H1 (cell line): ENCODE data around the gene GOLGA6B. TPM values are rescaled to one million over a fixed set of nuclear protein-coding genes. Genes with fewer than 3 reads are reported as not detected.

ENCODE experiments used
- CTCF ChIA-PET: fragments of 300-600 bp; sonication (Branson Sonifier 250); formaldehyde crosslinking; loops from one replicate; lab custom pipeline; 2021; ENCODE audit not compliant: partially characterized antibody; lab: Charles Lee
- POLR2A ChIA-PET: fragments of 300-600 bp; sonication (Branson Sonifier 250); formaldehyde crosslinking; loops from one replicate; lab custom pipeline; 2021; ENCODE audit warnings: inconsistent platforms; ENCODE audit not compliant: partially characterized antibody; lab: Charles Lee
- DNase-seq, 2 experiments: peaks; one replicate each; pipeline versions ENCODE4 v3.0.0 to v3.0.0-alpha.2; 2010 to 2022; ENCODE audit warnings: low spot score in 2 of 2, low read depth in 1 of 2, mixed read lengths in 1 of 2
- FAIRE-seq: peaks from 2 replicates; lab custom pipeline; 2011; peaks lifted over from hg19 to GRCh38; lab: Jason Lieb, UNC
- H2AFZ ChIP-seq: 2 replicates; pipeline ENCODE4 v1.8.1; 2012; ENCODE audit warnings: low read length, inconsistent platforms
- H2AK5ac ChIP-seq: 2 replicates; pipeline ENCODE4 v1.6.1; 2013; ENCODE audit warnings: low read depth, low read length
- H2BK120ac ChIP-seq: replicated peaks from 2 replicates; pipeline ENCODE3; 2013; ENCODE audit warnings: low read depth, low read length, inconsistent platforms
- H2BK12ac ChIP-seq: 2 replicates; pipeline ENCODE4 v1.6.1; 2013; ENCODE audit warnings: low read depth, low read length
- H2BK15ac ChIP-seq: 2 replicates; pipeline ENCODE4 v1.6.1; 2013; ENCODE audit warnings: low read length
- H2BK20ac ChIP-seq: 2 replicates; pipeline ENCODE4 v1.6.1; 2013; ENCODE audit warnings: low read length
- H2BK5ac ChIP-seq: 2 replicates; pipeline ENCODE4 v1.6.1; 2013; ENCODE audit warnings: low read depth, low read length
- H3K14ac ChIP-seq: 2 replicates; pipeline ENCODE4 v1.6.1; 2013; ENCODE audit warnings: inconsistent platforms; ENCODE audit not compliant: insufficient read length
- H3K18ac ChIP-seq: 2 replicates; pipeline ENCODE4 v1.6.1; 2013; ENCODE audit warnings: low read length; ENCODE audit errors: extremely low read depth
- H3K23ac ChIP-seq: 2 replicates; pipeline ENCODE4 v1.6.1; 2013; ENCODE audit warnings: inconsistent platforms; ENCODE audit not compliant: insufficient read length
- H3K23me2 ChIP-seq: 2 replicates; pipeline ENCODE4 v1.6.1; 2013; ENCODE audit warnings: low read depth, low read length
- H3K27ac ChIP-seq: 2 replicates; pipeline ENCODE4 v1.6.1; 2011; ENCODE audit warnings: low read depth, low read length, inconsistent platforms
- H3K27me3 ChIP-seq, 4 experiments: replicated peaks in 1 of 4; 1 replicate in 1 of 4; 2 replicates in 3 of 4; pipeline versions ENCODE4 v1.6.1 to v1.8.1; 2011 to 2013; ENCODE audit warnings: low read length in 3 of 4, mild to moderate bottlenecking in 3 of 4, inconsistent platforms in 2 of 4, mixed read lengths in 2 of 4, moderate library complexity in 1 of 4; ENCODE audit not compliant: control insufficient read depth in 3 of 4, insufficient read depth in 3 of 4; ENCODE audit errors: extremely low read depth in 1 of 4
- H3K36me3 ChIP-seq, 4 experiments: 2 replicates each; pipeline versions ENCODE4 v1.6.1 to v1.8.1; 2011 to 2013; ENCODE audit warnings: mild to moderate bottlenecking in 4 of 4, low read length in 3 of 4, moderate library complexity in 2 of 4, control low read depth in 1 of 4, inconsistent platforms in 1 of 4; ENCODE audit not compliant: insufficient read depth in 4 of 4, control insufficient read depth in 2 of 4
- H3K4ac ChIP-seq: replicated peaks from 2 replicates; pipeline ENCODE3; 2013; ENCODE audit warnings: low read length, low read depth, mixed read lengths, inconsistent platforms; ENCODE audit not compliant: insufficient read length
- H3K4me1 ChIP-seq, 4 experiments: replicated peaks in 1 of 4; 1 replicate in 1 of 4; 2 replicates in 3 of 4; pipeline versions ENCODE4 v1.6.1 to v1.8.1; 2011 to 2013; ENCODE audit warnings: low read length in 3 of 4, inconsistent platforms in 2 of 4, mixed read lengths in 1 of 4; ENCODE audit not compliant: insufficient read depth in 4 of 4, control insufficient read depth in 3 of 4
- H3K4me2 ChIP-seq, 2 experiments: 2 replicates each; pipeline versions ENCODE4 v1.6.1 to v1.8.1; 2011 to 2013; ENCODE audit warnings: low read depth in 2 of 2, low read length in 2 of 2, control low read depth in 1 of 2, inconsistent platforms in 1 of 2, mild to moderate bottlenecking in 1 of 2; ENCODE audit not compliant: insufficient read depth in 1 of 2
- H3K4me3 ChIP-seq, 4 experiments: fragments of 200-600, 300-600 bp in 1 of 4; sonication (generic), shearing (Covaris generic), sonication (Bioruptor Twin) in 1 of 4; 2 replicates each; pipeline versions ENCODE4 v1.5.1 to v1.8.1; 2011 to 2016; ENCODE audit warnings: low read length in 4 of 4, low read depth in 3 of 4, control low read depth in 2 of 4, inconsistent platforms in 2 of 4, mild to moderate bottlenecking in 2 of 4, mixed read lengths in 1 of 4, moderate library complexity in 1 of 4; ENCODE audit not compliant: insufficient read depth in 2 of 4; ENCODE audit errors: extremely low read depth in 1 of 4
- H3K56ac ChIP-seq: replicated peaks from 2 replicates; pipeline ENCODE3; 2013; ENCODE audit warnings: low read depth, mild to moderate bottlenecking, mixed read lengths, low read length, inconsistent platforms; ENCODE audit not compliant: insufficient read length
- H3K79me1 ChIP-seq: 2 replicates; pipeline ENCODE4 v1.6.1; 2013; ENCODE audit warnings: low read depth, low read length, control low read depth
- H3K79me2 ChIP-seq, 2 experiments: 2 replicates each; pipeline versions ENCODE4 v1.6.1 to v1.8.1; 2012 to 2013; ENCODE audit warnings: low read length in 2 of 2, mild to moderate bottlenecking in 2 of 2, inconsistent platforms in 1 of 2; ENCODE audit not compliant: insufficient read depth in 2 of 2, control insufficient read depth in 1 of 2
- H3K9ac ChIP-seq, 4 experiments: replicated peaks in 1 of 4; 1 replicate in 1 of 4; 2 replicates in 3 of 4; pipeline versions ENCODE4 v1.6.1 to v1.8.1; 2011 to 2013; ENCODE audit warnings: low read depth in 3 of 4, low read length in 3 of 4, control low read depth in 2 of 4, mild to moderate bottlenecking in 2 of 4, moderate library complexity in 2 of 4, inconsistent platforms in 1 of 4; ENCODE audit errors: extremely low read depth in 1 of 4
- H3K9me3 ChIP-seq, 2 experiments: 2 replicates each; pipeline versions ENCODE4 v1.6.1 to v1.8.1; 2012 to 2013; ENCODE audit warnings: mild to moderate bottlenecking in 2 of 2, moderate library complexity in 2 of 2, control low read depth in 1 of 2, inconsistent platforms in 1 of 2, low read depth in 1 of 2, low read length in 1 of 2, mixed read lengths in 1 of 2; ENCODE audit not compliant: insufficient read depth in 2 of 2
- H4K20me1 ChIP-seq, 2 experiments: replicated peaks in 1 of 2; 2 replicates each; pipeline versions ENCODE3 to v1.8.1; 2011 to 2013; ENCODE audit warnings: inconsistent platforms in 2 of 2, low read length in 2 of 2, mild to moderate bottlenecking in 1 of 2; ENCODE audit not compliant: insufficient read depth in 2 of 2, control insufficient read depth in 1 of 2
- H4K5ac ChIP-seq: 2 replicates; pipeline ENCODE4 v1.6.1; 2013; ENCODE audit warnings: low read length, low read depth, mixed read lengths, inconsistent platforms; ENCODE audit not compliant: insufficient read length
- H4K8ac ChIP-seq: 2 replicates; pipeline ENCODE4 v1.8.0; 2013; ENCODE audit warnings: mild to moderate bottlenecking, moderate library complexity, low read length, inconsistent platforms; ENCODE audit not compliant: insufficient read depth; ENCODE audit errors: extremely low read depth
- H4K91ac ChIP-seq: replicated peaks from 2 replicates; pipeline ENCODE3; 2013; ENCODE audit warnings: low read length, mixed read lengths, inconsistent platforms; ENCODE audit not compliant: insufficient read length
- BCL11A ChIP-seq, 2 experiments: IDR thresholded peaks; one replicate each; pipeline ENCODE4 v1.6.1; 2011; ENCODE audit warnings: low read depth in 2 of 2, low read length in 2 of 2, mild to moderate bottlenecking in 2 of 2
- GTF2F1 ChIP-seq: IDR thresholded peaks from 2 replicates; pipeline ENCODE4 v1.6.1; 2012; ENCODE audit warnings: low read depth, low read length, improper control_type of control experiment, borderline replicate concordance
- HDAC2 ChIP-seq, 2 experiments: fragments of 300-600 bp in 1 of 2; sonication (generic) in 1 of 2; IDR thresholded peaks; 2 replicates each; pipeline ENCODE4 v1.6.1; 2011 to 2012; ENCODE audit warnings: low read depth in 2 of 2, low read length in 2 of 2, mild to moderate bottlenecking in 2 of 2, moderate library complexity in 2 of 2, borderline replicate concordance in 1 of 2, inconsistent platforms in 1 of 2
- KDM1A ChIP-seq: fragments of 200-600, 300-600 bp; sonication (generic); IDR thresholded peaks from 2 replicates; pipeline ENCODE4 v1.7.1; 2016; ENCODE audit warnings: mild to moderate bottlenecking, low read length, borderline replicate concordance
- WGBS, 2 experiments: shearing (Covaris generic) in 1 of 2; methylation state at CpG; one replicate each; pipeline versions ENCODE4 v1.1.6 to v1.1.7; 2013 to 2015; ENCODE audit warnings: low lambda C conversion rate in 2 of 2, mixed read lengths in 2 of 2, inconsistent platforms in 1 of 2, low coverage in 1 of 2, missing lambda C conversion rate in 1 of 2; ENCODE audit not compliant: insufficient replicate concordance in 2 of 2, insufficient coverage in 1 of 2, insufficient read length in 1 of 2; ENCODE audit errors: extremely low coverage in 1 of 2, missing lambda C conversion rate in 1 of 2; 5-methylcytosine and 5-hydroxymethylcytosine counted together
- polyA plus RNA-seq, 7 experiments: library from polyadenylated mRNA; depleted of rRNA in 3 of 7; stranded (reverse) in 5 of 7; unstranded in 2 of 7; fragments of >200 nt in 5 of 7; fragments of 200-250 nt in 2 of 7; gene quantifications; 1 replicate in 5 of 7; 2 replicates in 1 of 7; 4 replicates in 1 of 7; pipeline versions ENCODE4 v1.2.1 to v1.2.3, GENCODE V29; 2011 to 2013; ENCODE audit warnings: missing spikeins in 2 of 7, mixed read lengths in 2 of 7
- total RNA-seq: library from RNA; stranded (reverse); fragmentation: NEBNext Ultra II Directional; extraction: Animal tissue kit (Norgen Biotek cat#: 25700); gene quantifications from 2 replicates; pipeline ENCODE4 v1.2.1, GENCODE V29; 2021

The GOLGA6B gene
- total and polyA plus RNA-seq, 2 of the 8 experiments (the other 6 are each of a cell fraction or from before 2014, with no cell fraction given) = 0.09 TPM; not detected in 1

- no peak for TF ChIP-seq GTF2F1
- TF ChIP-seq BCL11A (IDR thresholded peaks at IDR 0.05; ENCODE audit: low read depth in 2 of 2, low read length in 2 of 2) = no peak
- no peak for TF ChIP-seq KDM1A
- no peak for TF ChIP-seq HDAC2 (IDR thresholded peaks at IDR 0.05; ENCODE audit: borderline replicate concordance in 1 of 2, low read depth in 2 of 2, low read length in 2 of 2)
- TF ChIP-seq, all 59 proteins: peak for 0
- H3K36me3 ChIP-seq = no peaks in the 10 kb centered on the region
- H3K79me1 ChIP-seq = no peaks in the 10 kb centered on the region
- H2BK12ac ChIP-seq = no peak overlapping the region
- no peak for DNase-seq
- no peak overlapping the region for H2BK120ac ChIP-seq
- H4K91ac ChIP-seq = no peak overlapping the region
- no peak overlapping the region for H2BK15ac ChIP-seq
- no peak overlapping the region for H4K5ac ChIP-seq
- H3K79me2 ChIP-seq = no peaks in the 10 kb centered on the region; a peak in 1 of 4 replicates
- no peaks in the 10 kb centered on the region for H3K9me3 ChIP-seq
- no peak for FAIRE-seq
- peaks cover 0 to 3% of the 10 kb centered on the region in 2 experiments for H4K20me1 ChIP-seq
- H3K56ac ChIP-seq = no peak overlapping the region
- H3K4me2 ChIP-seq = no peak overlapping the region
- no peaks in the 10 kb centered on the region for H3K4me1 ChIP-seq
- H3K27ac ChIP-seq = no peak overlapping the region
- no peak overlapping the region for H4K8ac ChIP-seq
- no peak overlapping the region for H3K23ac ChIP-seq
- no peak overlapping the region for H2BK5ac ChIP-seq
- H3K4ac ChIP-seq = no peak overlapping the region
- CTCF ChIA-PET = interaction anchor here (0.6 to 1.8 kb wide), 4 partner anchors 18 to 266 kb away, joined by 3 to 5 read pairs (median 3); no protein-coding TSS in a partner anchor
- H2AK5ac ChIP-seq = no peak overlapping the region
- H2BK20ac ChIP-seq = no peak overlapping the region
- H3K18ac ChIP-seq = no peak overlapping the region
- no peak overlapping the region for H3K9ac ChIP-seq
- H3K4me3 ChIP-seq = no peak overlapping the region
- no peaks in the 10 kb centered on the region for H3K23me2 ChIP-seq
- 96% methylated on average over 11 of the region's 11 CpGs; no CpG with 5 or more reads in 1 of the 2 experiments for WGBS, 2 experiments
- no peaks in the 10 kb centered on the region for H3K27me3 ChIP-seq
- no peak overlapping the region for H2AFZ ChIP-seq
- H3K14ac ChIP-seq = no peak overlapping the region
- POLR2A ChIA-PET = interaction anchor here (1.3 kb wide), 1 partner anchor 12 kb away, joined by 3 read pairs; no protein-coding TSS in a partner anchor
Measured at GRCh38 chr15:72706266-72706665, 51.8 kb downstream of the GOLGA6B start.
